GM19025 (cell line): Measurements from ENCODE around the gene DUSP5.
"Not testable (repeated sequence)": the region's sequence is repeated elsewhere in the genome, so short reads cannot be mapped to it uniquely, and the experiment has no call there.

Experiments used
- ATAC-seq: cut with Tn5 transposase; IDR thresholded peaks from one replicate; pipeline ENCODE4 v1.9.1; 2021; ENCODE audit warnings: mild to moderate bottlenecking, low read depth, moderate library complexity; ENCODE audit not compliant: unreplicated experiment

The DUSP5 gene

GRCh38 chr10:110513949-110514348 is 16.2 kb downstream of the DUSP5 start:
- no peak for ATAC-seq

GRCh38 chr10:110514848-110515247 is 17.1 kb downstream of the DUSP5 start:
- ATAC-seq: no peak

GRCh38 chr10:110516815-110517492 is 19.2 kb downstream of the DUSP5 start:
- no peak for ATAC-seq

GRCh38 chr10:110522365-110522988 is 24.8 kb downstream of the DUSP5 start:
- ATAC-seq: no peak

- no peak for ATAC-seq
These were observed 26.0 kb downstream of the DUSP5 start for GRCh38 chr10:110523736-110524135.

GRCh38 chr10:110524179-110524858 is 26.6 kb downstream of the DUSP5 start:
- no peak for ATAC-seq

GRCh38 chr10:110524859-110525232 is 27.1 kb downstream of the DUSP5 start:
- no peak for ATAC-seq

- no peak for ATAC-seq
These were observed 27.9 kb downstream of the DUSP5 start for GRCh38 chr10:110525349-110526260.

GRCh38 chr10:110527731-110528171 is 30.0 kb downstream of the DUSP5 start:
- no peak for ATAC-seq

GRCh38 chr10:110528224-110528996 is 30.7 kb downstream of the DUSP5 start:
- ATAC-seq: no peak

GRCh38 chr10:110528997-110529524 is 31.4 kb downstream of the DUSP5 start:
- ATAC-seq: peak; percentile 79

GRCh38 chr10:110529596-110530011 is 31.9 kb downstream of the DUSP5 start:
- no peak for ATAC-seq

GRCh38 chr10:110530131-110530831 is 32.6 kb downstream of the DUSP5 start:
- ATAC-seq: no peak

GRCh38 chr10:110531687-110532086 is 34.0 kb downstream of the DUSP5 start:
- ATAC-seq: no peak

GRCh38 chr10:110532628-110533027 is 34.9 kb downstream of the DUSP5 start:
- not testable (repeated sequence) for ATAC-seq

- no peak for ATAC-seq
These were observed 35.4 kb downstream of the DUSP5 start for GRCh38 chr10:110533149-110533548.

- ATAC-seq: no peak
These were observed 36.9 kb downstream of the DUSP5 start for GRCh38 chr10:110534571-110534970.

GRCh38 chr10:110535958-110536891 is 38.5 kb downstream of the DUSP5 start:
- peak; percentile 71 for ATAC-seq
